Transverse colon (tissue), 4 donors: ENCODE measurements around the gene PIGA. TPM values are rescaled to one million over a fixed set of nuclear protein-coding genes. Genes with fewer than 3 reads are reported as not detected.
A peak's percentile ranks its signal among the peaks of the same experiment; 100 is the strongest.

Source experiments
- DNase-seq: peaks from one replicate; pipeline ENCODE4 v3.0.0-alpha.2; 2019
- H3K27ac ChIP-seq, 4 donors: fragments of 200-600 bp; sonication (generic); 2 replicates each; pipeline ENCODE4 v1.5.1; 2016 to 2018; ENCODE audit warnings: inconsistent platforms in 4 of 4
- H3K27me3 ChIP-seq: fragments of 200-600 bp; sonication (generic); 2 replicates; pipeline ENCODE4 v1.5.1; 2017; ENCODE audit warnings: inconsistent platforms
- H3K36me3 ChIP-seq, 4 donors: fragments of 200-600 bp; sonication (generic); 2 replicates each; pipeline ENCODE4 v1.5.1; 2017 to 2019; ENCODE audit warnings: inconsistent platforms in 4 of 4
- H3K4me1 ChIP-seq, 4 donors: fragments of 200-600 bp; sonication (generic); 2 replicates each; pipeline ENCODE4 v1.5.1; 2017 to 2020; ENCODE audit warnings: inconsistent platforms in 4 of 4
- H3K4me3 ChIP-seq, 4 donors: fragments of 200-600 bp; sonication (generic); 1 replicate in 1 of 4; 2 replicates in 3 of 4; pipeline versions ENCODE4 v1.5.1 to v1.6.1; 2017 to 2019; ENCODE audit warnings: inconsistent platforms in 4 of 4
- H3K9me3 ChIP-seq, 2 donors: fragments of 200-600 bp; sonication (generic); 2 replicates each; pipeline ENCODE4 v1.5.1; 2017 to 2019; ENCODE audit warnings: inconsistent platforms in 2 of 2
- EP300 ChIP-seq: sonication (generic); formaldehyde crosslinking; IDR thresholded peaks from one replicate; pipeline ENCODE4 v1.6.1; 2017; ENCODE audit warnings: antibody characterized with exemption, low read depth
- POLR2A ChIP-seq: fragments of 450-650 bp; IDR thresholded peaks from one replicate; pipeline ENCODE4 v1.6.1; 2016; ENCODE audit warnings: antibody characterized with exemption, mild to moderate bottlenecking, moderate library complexity
- POLR2AphosphoS5 ChIP-seq, 3 donors: sonication (generic); formaldehyde crosslinking; IDR thresholded peaks; one replicate each; pipeline ENCODE4 v1.6.1; 2016; ENCODE audit warnings: antibody characterized with exemption in 3 of 3
- WGBS, 2 donors: methylation state at CpG; one replicate each; pipeline ENCODE4 v1.1.5; 2018; ENCODE audit warnings: low coverage in 1 of 2; 5-methylcytosine and 5-hydroxymethylcytosine counted together
- in situ Hi-C, 4 donors: fragments of 200-750 bp; cut with MboI; loops; one replicate each; pipeline versions ENCODE4 v1.15.0 to v1.15.1; 2017; ENCODE audit warnings: low sequenced_read_pairs in 3 of 4, low pct_ligation_motif_present in 1 of 4, low pct_unique_long_range_greater_than_20kb in 1 of 4
- intact Hi-C: fragments of 100-400 bp; cut with DNase I; formaldehyde crosslinking; loops from one replicate; pipeline ENCODE4 v1.15.1; 2023; ENCODE audit warnings: low total_unique reads
- total RNA-seq, 4 donors: library from RNA; depleted of rRNA; stranded (reverse); fragments of >200 nt; gene quantifications; one replicate each; pipeline ENCODE4 v1.1.0, GENCODE V29; 2016
- TF ChIP-seq, protein P1 (sequence below), 5 experiments: fragments of 200-600 bp in 3 of 5; fragments of 450-650 bp in 2 of 5; sonication (generic) in 3 of 5; IDR thresholded peaks; 1 replicate in 2 of 5; 2 replicates in 3 of 5; pipeline ENCODE4 v1.5.1; 2016 to 2017; ENCODE audit warnings: antibody characterized with exemption in 5 of 5, inconsistent platforms in 3 of 5, mild to moderate bottlenecking in 2 of 5, moderate library complexity in 1 of 5

The PIGA gene
- total RNA-seq, 4 donors from 2014 or later = 6.6 to 53.9 (median 12.7) TPM

DNA sequence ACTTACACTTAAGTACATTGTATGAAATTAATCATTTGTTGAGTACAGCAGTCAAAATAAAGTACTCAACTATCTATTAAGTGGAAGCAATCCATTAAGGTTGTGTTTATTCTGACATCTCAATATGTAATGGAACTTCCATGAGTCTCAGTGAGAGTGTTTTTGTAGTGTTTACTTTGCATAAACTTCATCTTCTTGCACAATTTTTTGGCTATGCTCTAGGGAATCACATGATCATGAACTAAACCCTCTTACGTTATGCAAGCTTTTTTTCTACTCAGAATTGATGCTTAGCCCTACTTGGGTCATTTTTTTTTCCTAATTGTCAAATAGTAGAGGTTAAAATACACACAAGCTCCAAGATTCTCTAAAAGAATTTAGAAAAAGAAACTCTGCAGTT, 21.1 kb upstream of the PIGA start:
- Histone ChIP-seq H3K9me3 (no peaks in the 10 kb centered on the region), H3K27me3 (no peaks in the 10 kb centered on the region), H3K27ac (no peak overlapping the region), H3K4me3 (no peak overlapping the region), H3K4me1 (no peaks in the 10 kb centered on the region), H3K36me3 (no peaks in the 10 kb centered on the region)
- DNase-seq = no peak
- TF ChIP-seq POLR2AphosphoS5 (IDR thresholded peaks at IDR 0.05) = peak in 2 of 3 donors; percentile 27 to 63
- TF ChIP-seq EP300 = no peak
- WGBS, 2 donors = 38 to 43% methylated on average over 1 of the region's 1 CpG
- in situ Hi-C loops (no loop called here), intact Hi-C loops (no loop called here)

DNA sequence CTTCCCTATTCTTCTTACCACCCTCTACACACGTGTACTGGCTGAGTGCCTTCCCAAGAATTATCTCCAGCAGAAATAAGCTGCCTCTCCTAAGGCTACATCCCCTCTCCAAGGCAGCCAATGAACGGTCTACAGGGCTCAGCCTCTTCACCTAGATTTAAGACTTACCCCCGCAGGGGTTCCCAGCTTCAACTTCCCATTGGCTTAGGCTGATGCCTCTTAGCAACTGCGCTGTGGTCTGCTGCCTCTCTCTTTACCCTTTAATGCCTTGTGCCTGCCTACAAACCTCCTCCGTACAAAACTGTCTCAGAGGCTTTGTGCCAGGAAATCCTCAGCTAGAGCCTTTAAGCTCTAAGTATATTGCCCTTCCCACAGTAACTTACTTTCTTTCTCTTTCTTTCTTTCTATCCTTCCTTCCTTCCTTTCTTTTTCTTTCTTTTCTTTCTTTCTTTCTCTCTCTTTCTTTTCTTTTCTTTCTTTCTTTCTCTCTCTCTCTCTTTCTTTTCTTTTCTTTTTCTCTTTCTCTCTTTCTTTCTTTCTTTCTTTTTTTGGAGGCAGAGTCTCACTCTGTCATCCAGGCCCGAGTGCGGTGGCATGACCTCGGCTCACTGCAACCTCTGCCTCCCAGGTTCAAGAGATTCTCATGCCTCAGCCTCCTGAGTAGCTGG, 15.1 kb upstream of the PIGA start:
- Histone ChIP-seq H3K27ac (no peak overlapping the region), H3K9me3 (no peaks in the 10 kb centered on the region), H3K4me3 (no peak overlapping the region), H3K4me1 (no peaks in the 10 kb centered on the region), H3K27me3 (no peaks in the 10 kb centered on the region), H3K36me3 (no peaks in the 10 kb centered on the region)
- no peak for DNase-seq
- TF ChIP-seq POLR2AphosphoS5 (IDR thresholded peaks at IDR 0.05) (no peak), EP300 (no peak), POLR2A (no peak)
- TF ChIP-seq, protein P1, sequence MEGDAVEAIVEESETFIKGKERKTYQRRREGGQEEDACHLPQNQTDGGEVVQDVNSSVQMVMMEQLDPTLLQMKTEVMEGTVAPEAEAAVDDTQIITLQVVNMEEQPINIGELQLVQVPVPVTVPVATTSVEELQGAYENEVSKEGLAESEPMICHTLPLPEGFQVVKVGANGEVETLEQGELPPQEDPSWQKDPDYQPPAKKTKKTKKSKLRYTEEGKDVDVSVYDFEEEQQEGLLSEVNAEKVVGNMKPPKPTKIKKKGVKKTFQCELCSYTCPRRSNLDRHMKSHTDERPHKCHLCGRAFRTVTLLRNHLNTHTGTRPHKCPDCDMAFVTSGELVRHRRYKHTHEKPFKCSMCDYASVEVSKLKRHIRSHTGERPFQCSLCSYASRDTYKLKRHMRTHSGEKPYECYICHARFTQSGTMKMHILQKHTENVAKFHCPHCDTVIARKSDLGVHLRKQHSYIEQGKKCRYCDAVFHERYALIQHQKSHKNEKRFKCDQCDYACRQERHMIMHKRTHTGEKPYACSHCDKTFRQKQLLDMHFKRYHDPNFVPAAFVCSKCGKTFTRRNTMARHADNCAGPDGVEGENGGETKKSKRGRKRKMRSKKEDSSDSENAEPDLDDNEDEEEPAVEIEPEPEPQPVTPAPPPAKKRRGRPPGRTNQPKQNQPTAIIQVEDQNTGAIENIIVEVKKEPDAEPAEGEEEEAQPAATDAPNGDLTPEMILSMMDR (IDR thresholded peaks at IDR 0.05) = no peak
- intact Hi-C loops (no loop called here), in situ Hi-C loops (no loop called here)
- 40 to 71% methylated on average over 1 to 8 of the region's 8 CpGs for WGBS, 2 donors

DNA sequence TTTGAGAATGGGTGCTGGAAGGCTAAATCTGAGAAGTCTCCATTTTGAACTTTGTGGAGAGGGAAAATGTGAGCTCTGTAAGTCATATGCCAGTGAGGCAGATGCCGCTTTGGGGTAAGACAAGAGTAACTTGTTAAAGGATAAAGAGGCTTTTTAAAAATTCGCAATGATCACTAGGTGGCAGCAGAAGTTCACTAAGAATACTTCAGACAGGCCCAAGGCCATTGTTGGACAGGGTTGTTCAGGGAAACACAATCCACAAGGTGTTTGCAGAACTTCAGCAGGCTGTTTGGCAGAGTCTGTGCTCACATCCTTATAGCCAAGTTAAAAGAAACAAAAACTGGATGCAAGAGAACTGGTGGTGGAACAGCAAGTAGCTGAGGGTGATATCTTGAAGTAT, 13.7 kb upstream of the PIGA start:
- in situ Hi-C loops = loop anchor here in 3 of 4 donors (10.0 to 25.0 kb wide), 3 partner anchors 113 to 338 kb away; no protein-coding TSS in a partner anchor
- peak; percentile 13 for DNase-seq
- no peaks in the 10 kb centered on the region for H3K9me3 ChIP-seq
- no peaks in the 10 kb centered on the region for H3K36me3 ChIP-seq
- intact Hi-C loops = no loop called here
- no peak overlapping the region for H3K4me3 ChIP-seq
- H3K27ac ChIP-seq = no peak overlapping the region
- H3K4me1 ChIP-seq = no peaks in the 10 kb centered on the region
- TF ChIP-seq EP300 (no peak), POLR2AphosphoS5 (IDR thresholded peaks at IDR 0.05) (no peak), POLR2A (no peak)
- TF ChIP-seq, protein P1 (IDR thresholded peaks at IDR 0.05) = peak; percentile 28 to 43 (median 40)
- no peaks in the 10 kb centered on the region for H3K27me3 ChIP-seq
- 18% methylated on average over 2 of the region's 2 CpGs; no CpG with 5 or more reads in 1 of the 2 donors for WGBS, 2 donors

DNA sequence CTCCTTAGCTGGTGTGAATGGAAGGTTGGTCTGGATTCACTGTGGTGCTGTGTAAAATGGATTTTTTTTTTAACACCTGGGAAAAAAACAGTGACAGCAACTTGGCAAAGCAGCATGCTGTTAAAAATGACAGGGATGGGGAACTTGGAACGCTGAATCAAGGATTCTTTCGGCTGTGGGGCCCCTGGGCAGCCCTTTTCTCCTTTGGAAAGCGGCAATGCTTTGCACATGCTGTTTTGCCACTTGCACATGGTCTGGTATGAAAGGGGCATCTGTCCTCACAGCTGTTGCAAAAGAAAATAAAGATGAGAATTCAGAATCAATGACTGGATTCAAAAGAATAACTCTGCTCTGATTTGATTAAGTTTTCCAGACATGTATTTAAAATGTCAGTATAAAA, 10.7 kb upstream of the PIGA start:
- DNase-seq = no peak
- in situ Hi-C loops = loop anchor here in 3 of 4 donors (10.0 to 25.0 kb wide), 3 partner anchors 116 to 341 kb away; no protein-coding TSS in a partner anchor
- no peaks in the 10 kb centered on the region for H3K27me3 ChIP-seq
- no peaks in the 10 kb centered on the region for H3K36me3 ChIP-seq
- no peak for TF ChIP-seq EP300
- TF ChIP-seq, protein P1 (IDR thresholded peaks at IDR 0.05) = no peak
- TF ChIP-seq POLR2AphosphoS5 (IDR thresholded peaks at IDR 0.05) = no peak
- no peak for TF ChIP-seq POLR2A
- no peaks in the 10 kb centered on the region for H3K4me1 ChIP-seq
- H3K9me3 ChIP-seq = no peaks in the 10 kb centered on the region
- H3K27ac ChIP-seq = no peak overlapping the region
- 75% methylated on average over 3 of the region's 3 CpGs; no CpG with 5 or more reads in 1 of the 2 donors for WGBS, 2 donors
- no peak overlapping the region for H3K4me3 ChIP-seq
- intact Hi-C loops = no loop called here
